ENCODE data around the gene CALM3.

Gene CALM3

DNA sequence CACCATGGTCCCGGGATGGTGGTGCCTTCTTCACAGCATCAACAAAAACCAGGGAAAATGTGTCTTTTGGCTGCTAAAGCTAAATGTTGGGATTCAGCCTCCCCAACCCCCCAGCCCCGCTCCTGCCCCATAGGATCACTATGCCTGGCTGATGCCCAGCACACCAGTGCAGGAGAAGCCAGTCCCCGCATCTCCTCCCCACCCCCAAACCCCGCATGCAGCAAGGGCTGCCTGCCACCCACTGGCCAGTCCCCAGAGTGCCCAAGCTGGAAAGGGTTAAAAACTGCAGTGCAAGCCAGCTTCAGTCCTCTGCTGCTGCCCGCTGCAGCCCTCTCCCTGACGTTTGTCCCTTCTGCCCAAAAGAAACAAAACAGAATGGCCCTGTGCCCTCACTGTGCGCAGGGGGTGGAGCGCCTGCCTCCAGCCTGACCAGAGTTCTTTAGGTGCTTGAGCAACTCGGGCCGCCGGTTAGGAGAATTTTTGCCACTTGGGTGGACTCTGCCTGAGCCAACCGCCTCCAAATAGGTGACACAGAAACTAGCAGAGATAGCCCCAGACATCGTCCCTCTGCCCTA is 3.7 kb downstream of the CALM3 start:
- H3K4me1 Mint-ChIP-seq, result peaks cover 32 to 37% of the 10 kb centered on the region in 2 donors
- H3K4me3 Mint-ChIP-seq, result no peak overlapping the region
- H3K27ac Mint-ChIP-seq, result peak overlapping the region; percentile 20
- no peaks in the 10 kb centered on the region for H3K27me3 Mint-ChIP-seq
- H3K36me3 Mint-ChIP-seq, result peaks cover 47 to 60% of the 10 kb centered on the region in 2 donors
- peaks cover 0 to under 1% of the 10 kb centered on the region in 2 donors for H3K9me3 Mint-ChIP-seq
- DNase-seq, result no peak
- ATAC-seq (replicated peaks), result no peak

DNA sequence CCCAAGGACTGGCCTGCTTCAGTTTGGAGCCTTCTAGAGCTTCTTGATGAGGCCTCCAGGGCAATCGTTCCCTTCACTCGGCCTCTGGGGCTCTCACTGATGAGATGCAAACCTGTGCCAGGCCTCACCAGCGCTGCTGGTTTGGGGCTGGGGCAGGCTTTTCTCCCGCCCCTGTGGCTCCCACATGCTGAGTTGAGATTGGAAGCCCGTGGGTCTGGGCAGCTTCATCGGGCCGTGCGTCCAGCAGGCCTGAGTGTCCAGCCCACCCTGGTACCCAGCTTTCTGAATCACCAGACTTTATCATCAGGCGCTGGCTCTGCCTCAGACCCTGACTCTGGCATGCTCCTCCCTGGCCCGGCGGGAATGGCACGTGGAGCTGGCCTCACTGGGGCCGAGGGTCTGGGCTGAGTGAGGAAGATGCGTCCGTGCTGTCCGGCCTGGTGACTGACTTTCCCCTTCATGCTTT is 4.3 kb downstream of the CALM3 start:
- Mint-ChIP-seq H3K4me3 (no peak overlapping the region), H3K9me3 (no peaks in the 10 kb centered on the region), H3K27ac (no peak overlapping the region), H3K36me3 (peaks cover 50 to 66% of the 10 kb centered on the region in 2 donors), H3K4me1 (peaks cover 30 to 38% of the 10 kb centered on the region in 2 donors), H3K27me3 (no peaks in the 10 kb centered on the region)
- DNase-seq (no peak), ATAC-seq (replicated peaks) (no peak)

DNA sequence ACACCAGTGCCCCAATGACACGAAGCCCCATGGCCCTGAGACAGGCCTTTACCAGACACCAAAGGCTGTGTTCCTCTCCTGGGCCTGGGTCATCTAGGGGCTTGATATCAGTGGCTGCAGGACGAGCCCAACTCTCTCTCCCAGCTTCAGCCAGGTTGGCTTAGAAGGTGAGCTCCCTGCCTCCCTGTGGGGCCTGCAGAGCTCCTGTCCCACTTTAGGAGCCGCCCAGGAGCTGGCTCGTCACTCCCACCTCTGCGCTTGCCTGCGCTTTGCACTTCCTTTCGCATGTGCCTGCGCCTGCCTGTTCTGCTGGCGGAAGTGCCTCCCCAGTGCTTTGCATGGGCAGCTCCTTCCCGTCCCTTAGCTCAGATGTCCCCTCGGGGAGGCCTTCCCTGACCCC is 4.9 kb downstream of the CALM3 start:
- Mint-ChIP-seq H3K36me3 (peaks cover 54 to 68% of the 10 kb centered on the region in 2 donors), H3K4me1 (peaks cover 37 to 44% of the 10 kb centered on the region in 2 donors), H3K4me3 (no peak overlapping the region)

DNA sequence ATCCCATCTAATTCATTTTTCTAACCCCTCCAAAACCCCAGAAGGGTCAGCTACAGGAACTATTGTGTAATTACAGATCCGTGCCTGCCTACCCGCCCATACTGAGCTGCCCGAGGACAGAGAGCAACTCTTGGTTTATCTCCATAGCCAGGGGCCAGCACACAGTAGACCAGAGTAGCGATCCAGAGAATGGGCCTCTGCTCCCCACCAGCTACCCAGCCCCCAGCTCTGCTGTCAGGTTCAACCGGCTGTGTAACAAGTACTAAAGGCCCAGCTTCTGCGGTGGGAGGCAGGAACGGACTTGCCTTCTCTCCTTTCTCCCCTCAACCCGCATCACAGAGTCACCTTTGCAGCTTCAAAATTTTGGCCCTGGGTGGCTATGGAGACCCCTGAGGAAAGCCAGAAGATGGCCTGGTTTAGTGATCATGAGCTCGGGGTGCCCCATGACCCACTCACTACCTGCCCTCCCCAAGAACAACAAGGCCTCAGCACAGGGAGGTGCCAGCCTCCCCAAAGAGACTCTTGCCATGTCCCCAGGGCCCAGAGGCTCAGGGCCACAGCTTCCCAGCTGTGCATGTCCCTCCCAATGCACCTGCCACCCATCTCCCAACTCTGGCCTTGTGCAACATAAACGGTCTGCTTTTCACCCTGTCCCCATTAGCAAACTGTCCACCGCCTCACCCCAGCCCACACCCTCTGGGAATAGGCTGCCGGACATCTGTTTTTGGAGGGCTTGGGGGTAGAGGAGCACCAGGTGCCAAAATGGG is 5.7 kb downstream of the CALM3 start:
- Mint-ChIP-seq H3K9me3 (no peaks in the 10 kb centered on the region), H3K36me3 (peaks cover 55 to 72% of the 10 kb centered on the region in 2 donors), H3K27me3 (no peaks in the 10 kb centered on the region), H3K4me3 (no peak overlapping the region), H3K27ac (peak overlapping the region; percentile 1), H3K4me1 (peaks cover 45 to 52% of the 10 kb centered on the region in 2 donors)
- DNase-seq (no peak), ATAC-seq (replicated peaks) (no peak)

More for the DNA sequence above, 4.9 kb downstream of the CALM3 start:
- no peaks in the 10 kb centered on the region for H3K27me3 Mint-ChIP-seq
- H3K9me3 Mint-ChIP-seq, result no peaks in the 10 kb centered on the region
- ATAC-seq (replicated peaks), result no peak
- H3K27ac Mint-ChIP-seq, result no peak overlapping the region
- DNase-seq, result no peak

DNA sequence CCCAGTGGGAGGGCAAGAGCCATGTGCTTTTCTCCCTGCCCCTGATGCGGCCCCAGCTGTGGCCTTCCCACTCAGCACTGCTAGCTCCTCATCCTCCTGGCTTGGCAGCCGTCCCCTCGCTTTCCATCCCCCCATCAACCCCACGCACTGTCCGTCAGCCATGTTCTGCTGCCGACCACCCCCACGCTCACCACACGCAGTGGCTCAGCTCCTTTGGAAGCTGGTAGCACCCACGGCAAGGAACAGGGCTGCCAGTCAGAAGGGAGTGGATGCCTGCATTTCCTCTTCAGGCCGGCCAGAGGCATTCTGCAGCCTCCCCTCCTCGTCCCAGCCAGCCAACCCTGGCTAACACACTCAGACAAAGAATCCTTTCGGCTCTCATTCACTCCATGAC is 6.3 kb downstream of the CALM3 start:
- Mint-ChIP-seq H3K4me1 (peaks cover 46 to 52% of the 10 kb centered on the region in 2 donors), H3K4me3 (no peak overlapping the region), H3K27ac (peak overlapping the region; percentile 65), H3K9me3 (no peaks in the 10 kb centered on the region), H3K36me3 (peaks cover 52 to 68% of the 10 kb centered on the region in 2 donors), H3K27me3 (no peaks in the 10 kb centered on the region)
- no peak for DNase-seq
- no peak for ATAC-seq (replicated peaks)

DNA sequence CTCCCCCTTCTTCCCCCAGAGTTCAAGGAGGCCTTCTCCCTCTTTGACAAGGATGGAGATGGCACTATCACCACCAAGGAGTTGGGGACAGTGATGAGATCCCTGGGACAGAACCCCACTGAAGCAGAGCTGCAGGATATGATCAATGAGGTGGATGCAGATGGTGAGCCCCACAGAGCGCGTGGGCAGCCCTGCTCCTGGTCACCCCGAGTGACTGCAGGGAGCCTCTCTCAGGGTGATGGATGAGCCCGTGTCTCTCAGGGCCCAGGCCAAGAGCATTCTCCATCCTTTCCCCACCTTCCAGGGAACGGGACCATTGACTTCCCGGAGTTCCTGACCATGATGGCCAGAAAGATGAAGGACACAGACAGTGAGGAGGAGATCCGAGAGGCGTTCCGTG is 7.0 kb downstream of the CALM3 start:
- H3K4me3 Mint-ChIP-seq, result no peak overlapping the region
- peaks cover 52 to 68% of the 10 kb centered on the region in 2 donors for H3K36me3 Mint-ChIP-seq
- H3K27ac Mint-ChIP-seq, result peak overlapping the region; percentile 7
- DNase-seq (no peak), ATAC-seq (replicated peaks) (no peak)
- no peaks in the 10 kb centered on the region for H3K27me3 Mint-ChIP-seq
- peaks cover 43 to 48% of the 10 kb centered on the region in 2 donors for H3K4me1 Mint-ChIP-seq
- H3K9me3 Mint-ChIP-seq, result no peaks in the 10 kb centered on the region

DNA sequence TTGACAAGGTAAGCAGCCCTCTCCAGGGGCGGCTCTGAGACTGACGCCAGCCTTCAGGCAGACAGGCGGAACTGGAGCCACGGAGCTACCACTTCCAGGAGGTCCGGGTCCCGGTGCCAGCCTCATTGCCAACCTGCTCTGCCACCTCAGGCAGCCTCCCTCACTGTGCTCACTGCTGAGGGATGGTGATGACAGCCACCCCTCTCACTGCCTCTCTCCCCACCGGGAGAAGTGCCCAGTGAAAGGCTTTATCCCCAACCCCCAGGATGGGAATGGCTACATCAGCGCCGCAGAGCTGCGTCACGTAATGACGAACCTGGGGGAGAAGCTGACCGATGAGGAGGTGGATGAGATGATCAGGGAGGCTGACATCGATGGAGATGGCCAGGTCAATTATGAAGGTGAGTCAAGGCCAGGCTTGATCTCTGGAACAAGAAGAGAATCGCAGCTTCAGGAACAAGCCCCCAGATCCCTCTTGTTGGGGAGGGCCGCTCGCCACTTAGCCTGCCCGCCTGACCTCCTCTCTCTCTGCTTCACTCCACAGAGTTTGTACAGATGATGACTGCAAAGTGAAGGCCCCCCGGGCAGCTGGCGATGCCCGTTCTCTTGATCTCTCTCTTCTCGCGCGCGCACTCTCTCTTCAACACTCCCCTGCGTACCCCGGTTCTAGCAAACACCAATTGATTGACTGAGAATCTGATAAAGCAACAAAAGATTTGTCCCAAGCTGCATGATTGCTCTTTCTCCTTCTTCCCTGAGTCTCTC is 7.6 kb downstream of the CALM3 start:
- Mint-ChIP-seq H3K36me3 (peaks cover 55 to 64% of the 10 kb centered on the region in 2 donors), H3K4me1 (peaks cover 40 to 47% of the 10 kb centered on the region in 2 donors), H3K4me3 (no peak overlapping the region), H3K9me3 (no peaks in the 10 kb centered on the region), H3K27me3 (no peaks in the 10 kb centered on the region), H3K27ac (peak overlapping the region; percentile 4)
- DNase-seq, result no peak
- ATAC-seq (replicated peaks), result no peak

DNA sequence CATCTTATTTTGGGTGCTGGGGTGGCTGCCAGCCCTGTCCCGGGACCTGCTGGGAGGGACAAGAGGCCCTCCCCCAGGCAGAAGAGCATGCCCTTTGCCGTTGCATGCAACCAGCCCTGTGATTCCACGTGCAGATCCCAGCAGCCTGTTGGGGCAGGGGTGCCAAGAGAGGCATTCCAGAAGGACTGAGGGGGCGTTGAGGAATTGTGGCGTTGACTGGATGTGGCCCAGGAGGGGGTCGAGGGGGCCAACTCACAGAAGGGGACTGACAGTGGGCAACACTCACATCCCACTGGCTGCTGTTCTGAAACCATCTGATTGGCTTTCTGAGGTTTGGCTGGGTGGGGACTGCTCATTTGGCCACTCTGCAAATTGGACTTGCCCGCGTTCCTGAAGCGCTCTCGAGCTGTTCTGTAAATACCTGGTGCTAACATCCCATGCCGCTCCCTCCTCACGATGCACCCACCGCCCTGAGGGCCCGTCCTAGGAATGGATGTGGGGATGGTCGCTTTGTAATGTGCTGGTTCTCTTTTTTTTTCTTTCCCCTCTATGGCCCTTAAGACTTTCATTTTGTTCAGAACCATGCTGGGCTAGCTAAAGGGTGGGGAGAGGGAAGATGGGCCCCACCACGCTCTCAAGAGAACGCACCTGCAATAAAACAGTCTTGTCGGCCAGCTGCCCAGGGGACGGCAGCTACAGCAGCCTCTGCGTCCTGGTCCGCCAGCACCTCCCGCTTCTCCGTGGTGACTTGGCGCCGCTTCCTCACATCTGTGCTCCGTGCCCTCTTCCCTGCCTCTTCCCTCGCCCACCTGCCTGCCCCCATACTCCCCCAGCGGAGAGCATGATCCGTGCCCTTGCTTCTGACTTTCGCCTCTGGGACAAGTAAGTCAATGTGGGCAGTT is 8.6 kb downstream of the CALM3 start:
- peak overlapping the region; percentile 4 for H3K27ac Mint-ChIP-seq

DNA sequence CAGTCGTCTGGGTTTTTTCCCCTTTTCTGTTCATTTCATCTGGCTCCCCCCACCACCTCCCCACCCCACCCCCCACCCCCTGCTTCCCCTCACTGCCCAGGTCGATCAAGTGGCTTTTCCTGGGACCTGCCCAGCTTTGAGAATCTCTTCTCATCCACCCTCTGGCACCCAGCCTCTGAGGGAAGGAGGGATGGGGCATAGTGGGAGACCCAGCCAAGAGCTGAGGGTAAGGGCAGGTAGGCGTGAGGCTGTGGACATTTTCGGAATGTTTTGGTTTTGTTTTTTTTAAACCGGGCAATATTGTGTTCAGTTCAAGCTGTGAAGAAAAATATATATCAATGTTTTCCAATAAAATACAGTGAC is 9.3 kb downstream of the CALM3 start:
- Mint-ChIP-seq H3K4me3 (no peak overlapping the region), H3K4me1 (peaks cover 47 to 49% of the 10 kb centered on the region in 2 donors), H3K9me3 (no peaks in the 10 kb centered on the region), H3K36me3 (peaks cover 55 to 69% of the 10 kb centered on the region in 2 donors), H3K27me3 (no peaks in the 10 kb centered on the region), H3K27ac (no peak overlapping the region)
- ATAC-seq (replicated peaks) (no peak), DNase-seq (no peak)

More for the DNA sequence above, 8.6 kb downstream of the CALM3 start:
- H3K9me3 Mint-ChIP-seq, result no peaks in the 10 kb centered on the region
- DNase-seq (no peak), ATAC-seq (replicated peaks) (no peak)
- peaks cover 47 to 49% of the 10 kb centered on the region in 2 donors for H3K4me1 Mint-ChIP-seq
- H3K27me3 Mint-ChIP-seq, result no peaks in the 10 kb centered on the region
- H3K4me3 Mint-ChIP-seq, result peak overlapping the region in 1 of 2 donors; percentile 6
- H3K36me3 Mint-ChIP-seq, result peaks cover 55 to 69% of the 10 kb centered on the region in 2 donors

DNA sequence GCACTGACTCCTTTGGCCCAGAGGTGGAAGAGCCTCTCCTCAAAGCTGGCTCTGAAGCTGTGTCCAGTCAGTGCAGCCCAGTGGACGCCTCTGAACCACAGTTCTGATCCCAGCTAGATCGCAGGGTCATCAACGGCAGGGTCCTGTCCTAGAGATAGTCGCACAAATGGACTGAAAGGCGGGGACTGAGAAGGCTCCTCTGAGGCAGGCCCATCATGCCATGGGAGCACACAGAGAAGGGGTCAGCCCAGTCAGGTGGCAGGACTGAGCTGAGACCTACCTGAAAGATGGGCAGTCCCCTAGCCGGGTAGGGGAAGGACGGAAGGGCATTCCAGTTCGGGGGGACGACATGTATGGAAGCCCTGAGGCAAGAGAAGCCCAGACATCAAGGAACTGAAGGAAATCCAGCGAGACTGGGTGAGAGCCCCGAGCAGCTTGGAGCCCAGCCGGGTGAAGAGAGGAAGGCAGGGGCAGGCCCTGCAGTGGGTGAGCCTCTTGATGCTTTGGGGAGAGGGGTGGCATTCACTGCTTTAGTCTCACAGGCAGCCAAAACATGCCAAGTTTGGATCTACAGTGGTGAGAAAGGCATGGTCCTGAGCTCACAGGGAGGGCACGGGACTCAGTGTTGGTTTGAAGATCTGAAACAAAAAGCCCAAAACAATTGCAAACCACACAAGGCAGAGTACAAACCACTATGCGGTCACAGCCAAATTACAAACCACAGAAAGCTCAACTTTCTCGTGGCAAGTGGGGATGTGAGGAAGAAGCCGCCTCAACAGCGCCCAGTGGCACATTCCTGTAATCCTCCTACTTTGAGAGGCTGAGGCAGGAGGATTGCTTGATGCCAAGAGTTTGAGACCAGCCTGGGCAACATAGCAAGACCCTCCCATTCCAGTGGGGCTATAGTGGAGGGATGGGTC is 10.0 kb downstream of the CALM3 start:
- Mint-ChIP-seq H3K9me3 (no peaks in the 10 kb centered on the region), H3K4me3 (peak overlapping the region; percentile 39 to 46), H3K27me3 (no peaks in the 10 kb centered on the region), H3K4me1 (peaks cover 51 to 56% of the 10 kb centered on the region in 2 donors), H3K27ac (peak overlapping the region; percentile 82), H3K36me3 (peaks cover 50 to 68% of the 10 kb centered on the region in 2 donors)
- DNase-seq (no peak), ATAC-seq (replicated peaks) (peak; percentile 27 to 45)

DNA sequence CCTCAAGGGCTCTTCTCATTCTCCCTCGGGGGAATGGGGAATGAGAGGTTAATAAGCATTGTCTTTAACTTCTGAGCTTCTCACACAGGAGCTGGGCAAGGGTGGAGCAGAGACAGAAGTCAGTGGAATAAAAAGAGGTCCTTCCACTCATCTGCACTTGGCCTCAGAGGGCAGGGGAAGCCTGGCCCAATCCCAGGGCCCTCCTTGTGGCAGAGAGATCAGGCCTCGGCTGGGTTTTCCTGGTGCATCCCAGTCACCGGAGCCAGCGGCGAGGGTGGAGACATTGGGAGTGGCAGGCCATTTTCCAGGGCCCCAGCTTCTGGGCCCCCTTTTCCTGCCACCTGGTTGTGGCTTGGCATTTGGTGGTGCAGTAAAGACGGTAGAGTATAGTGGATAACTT is 10.6 kb downstream of the CALM3 start:
- peak overlapping the region; percentile 26 to 39 for H3K4me3 Mint-ChIP-seq

DNA sequence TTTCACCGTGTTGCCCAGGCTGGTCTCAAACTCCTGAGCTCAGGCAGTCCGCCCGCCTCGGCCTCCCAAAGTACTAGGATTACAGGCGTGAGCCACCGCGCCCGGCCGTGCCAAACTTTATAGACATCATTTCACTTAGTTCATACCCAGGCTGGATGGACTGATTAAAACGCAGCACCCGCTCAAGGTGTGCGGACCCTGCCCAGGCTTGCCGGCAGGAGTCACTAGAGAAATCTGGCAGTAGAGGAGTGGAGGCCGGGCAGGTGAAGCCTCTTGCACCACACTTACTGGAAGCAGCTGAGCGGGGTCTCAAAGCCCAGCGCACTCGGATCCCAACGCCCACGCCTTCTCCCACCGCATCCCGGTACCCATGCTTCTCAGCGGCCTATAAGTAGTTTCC is 12.4 kb downstream of the CALM3 start:
- ATAC-seq (replicated peaks), result no peak
- no peaks in the 10 kb centered on the region for H3K27me3 Mint-ChIP-seq
- no peaks in the 10 kb centered on the region for H3K9me3 Mint-ChIP-seq
- H3K4me3 Mint-ChIP-seq, result no peak overlapping the region
- peaks cover 60 to 73% of the 10 kb centered on the region in 2 donors for H3K4me1 Mint-ChIP-seq
- H3K27ac Mint-ChIP-seq, result peak overlapping the region; percentile 94
- no peak for DNase-seq
- peaks cover 36 to 51% of the 10 kb centered on the region in 2 donors for H3K36me3 Mint-ChIP-seq

More for the DNA sequence above, 10.6 kb downstream of the CALM3 start:
- ATAC-seq (replicated peaks) (peak; percentile 10 to 23), DNase-seq (no peak)
- peaks cover 47 to 65% of the 10 kb centered on the region in 2 donors for H3K36me3 Mint-ChIP-seq
- peak overlapping the region; percentile 82 for H3K27ac Mint-ChIP-seq
- no peaks in the 10 kb centered on the region for H3K9me3 Mint-ChIP-seq
- H3K4me1 Mint-ChIP-seq, result peaks cover 50 to 58% of the 10 kb centered on the region in 2 donors
- H3K27me3 Mint-ChIP-seq, result no peaks in the 10 kb centered on the region

All from stimulated activated naive B cell treated with anti-CD40 and anti-IgM and Interleukin-4, amounts not matched to agents 10 μg/mL and 1 μg/mL and 100 μg/mL, for 72 hours (primary cell).